Naive thymus-derived CD8-positive, alpha-beta T cell (primary cell): ENCODE results near the gene CDH4. TPM values are rescaled to one million over a fixed set of nuclear protein-coding genes. Genes with fewer than 3 reads are reported as not detected.

Source experiments
- ATAC-seq, 2 donors: fragments of 150-1000 bp; cut with Tn5 transposase in 1 of 2; sonication (Bioruptor Pico), chemical (Tn5 transposase) in 1 of 2; 1 replicate in 1 of 2; 2 replicates in 1 of 2; pipeline ENCODE4 v1.10.0; 2021; ENCODE audit warnings: mild to moderate bottlenecking in 2 of 2, moderate library complexity in 2 of 2
- POLR2A ChIA-PET: fragments of 350-600 bp; sonication (Branson Sonifier 250); formaldehyde crosslinking; loops from one replicate; lab custom pipeline; 2021; ENCODE audit warnings: antibody characterized with exemption; lab: Charles Lee
- DNase-seq, 10 donors: peaks; one replicate each; pipeline versions ENCODE4 v3.0.0 to v3.0.0-alpha.2; 2020 to 2022
- H3K27ac Mint-ChIP-seq, 10 donors: one replicate each; pipeline ENCODE4 v1.8.0; 2020 to 2022; ENCODE audit warnings: mild to moderate bottlenecking in 10 of 10, mixed read lengths in 10 of 10, moderate library complexity in 4 of 10, inconsistent platforms in 1 of 10
- H3K27me3 Mint-ChIP-seq, 5 donors: one replicate each; pipeline ENCODE4 v1.8.0; 2021 to 2022; ENCODE audit warnings: mixed read lengths in 5 of 5
- H3K36me3 Mint-ChIP-seq, 3 donors: one replicate each; pipeline ENCODE4 v1.8.0; 2020 to 2022; ENCODE audit warnings: mixed read lengths in 3 of 3, mild to moderate bottlenecking in 2 of 3, inconsistent platforms in 1 of 3
- H3K4me1 Mint-ChIP-seq, 4 donors: one replicate each; pipeline ENCODE4 v1.8.0; 2021 to 2022; ENCODE audit warnings: mixed read lengths in 4 of 4
- H3K4me3 Mint-ChIP-seq, 10 donors: one replicate each; pipeline ENCODE4 v1.8.0; 2020 to 2022; ENCODE audit warnings: mild to moderate bottlenecking in 10 of 10, mixed read lengths in 10 of 10, moderate library complexity in 6 of 10, inconsistent platforms in 1 of 10
- H3K9me3 Mint-ChIP-seq, 9 donors: one replicate each; pipeline ENCODE4 v1.8.0; 2020 to 2022; ENCODE audit warnings: mixed read lengths in 9 of 9, mild to moderate bottlenecking in 3 of 9, inconsistent platforms in 1 of 9, moderate library complexity in 1 of 9
- polyA plus RNA-seq, 3 donors: library from polyadenylated mRNA; unstranded; fragments of 300-500 nt; fragmentation: Illumina TruSeq; gene quantifications; one replicate each; pipeline ENCODE4 v1.2.3, GENCODE V29; 2021
- total RNA-seq, 8 experiments: library from RNA in 2 of 8; stranded (reverse) in 2 of 8; gene quantifications; one replicate each; pipeline ENCODE4 v1.2.3 and lab custom pipeline; 2021 to 2026

The CDH4 gene
- total and polyA plus RNA-seq, 5 experiments from 2014 or later = 0.07 to 0.44 (median 0.15) TPM; not detected in 1

DNA sequence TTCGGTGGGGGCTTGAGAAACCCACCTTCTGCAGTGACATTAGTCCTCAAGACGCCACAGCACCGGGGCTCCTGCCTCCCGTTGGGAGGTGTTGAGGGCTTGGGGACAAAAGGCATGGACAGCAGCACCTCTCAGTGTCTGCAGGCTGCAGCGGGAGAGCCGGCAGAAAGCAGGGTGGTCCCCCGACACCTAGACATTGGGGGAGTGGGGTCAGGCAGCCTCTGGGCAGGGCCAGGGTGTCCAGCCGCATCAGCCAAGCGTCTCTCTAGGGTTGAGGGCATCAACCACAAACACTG, 549.0 kb downstream of the CDH4 start:
- DNase-seq (peak in 1 of 10 donors; percentile 24), ATAC-seq (no peak)
- H3K27ac Mint-ChIP-seq = no peak overlapping the region
- H3K4me1 Mint-ChIP-seq = peaks cover 0 to 4% (median 1%) of the 10 kb centered on the region in 4 donors
- peaks cover 0 to 30% (median 19%) of the 10 kb centered on the region in 5 donors for H3K27me3 Mint-ChIP-seq
- no peaks in the 10 kb centered on the region for H3K9me3 Mint-ChIP-seq
- no peaks in the 10 kb centered on the region for H3K36me3 Mint-ChIP-seq
- no peak overlapping the region for H3K4me3 Mint-ChIP-seq
- POLR2A ChIA-PET = no interaction called here

DNA sequence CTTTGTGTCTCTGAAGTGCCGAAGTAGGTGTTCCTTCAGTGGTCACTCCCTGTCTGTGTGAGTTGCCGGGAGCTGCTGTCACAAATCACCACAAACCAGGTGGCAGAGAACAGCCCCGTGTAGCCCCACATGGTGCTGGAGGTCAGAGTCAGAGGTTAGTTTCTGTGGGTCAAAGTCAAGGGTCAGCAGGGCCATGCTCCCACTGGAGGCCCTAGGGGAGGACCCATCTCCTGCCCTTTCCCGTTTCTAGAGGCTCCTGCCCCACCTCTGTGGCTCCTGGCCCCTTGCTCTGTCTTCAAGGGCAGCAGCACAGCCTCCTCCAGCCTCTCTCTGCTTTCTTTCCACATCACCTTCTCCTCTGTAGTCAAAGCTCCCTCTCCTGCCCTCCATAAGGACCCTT, 549.4 kb downstream of the CDH4 start:
- ATAC-seq = no peak
- peak in 1 of 10 donors; percentile 46 for DNase-seq
- no peak overlapping the region for H3K27ac Mint-ChIP-seq
- peaks cover 0 to 4% (median 1%) of the 10 kb centered on the region in 4 donors for H3K4me1 Mint-ChIP-seq
- H3K36me3 Mint-ChIP-seq = no peaks in the 10 kb centered on the region
- peaks cover 0 to 26% (median 15%) of the 10 kb centered on the region in 5 donors for H3K27me3 Mint-ChIP-seq
- no peaks in the 10 kb centered on the region for H3K9me3 Mint-ChIP-seq
- POLR2A ChIA-PET = no interaction called here
- no peak overlapping the region for H3K4me3 Mint-ChIP-seq

DNA sequence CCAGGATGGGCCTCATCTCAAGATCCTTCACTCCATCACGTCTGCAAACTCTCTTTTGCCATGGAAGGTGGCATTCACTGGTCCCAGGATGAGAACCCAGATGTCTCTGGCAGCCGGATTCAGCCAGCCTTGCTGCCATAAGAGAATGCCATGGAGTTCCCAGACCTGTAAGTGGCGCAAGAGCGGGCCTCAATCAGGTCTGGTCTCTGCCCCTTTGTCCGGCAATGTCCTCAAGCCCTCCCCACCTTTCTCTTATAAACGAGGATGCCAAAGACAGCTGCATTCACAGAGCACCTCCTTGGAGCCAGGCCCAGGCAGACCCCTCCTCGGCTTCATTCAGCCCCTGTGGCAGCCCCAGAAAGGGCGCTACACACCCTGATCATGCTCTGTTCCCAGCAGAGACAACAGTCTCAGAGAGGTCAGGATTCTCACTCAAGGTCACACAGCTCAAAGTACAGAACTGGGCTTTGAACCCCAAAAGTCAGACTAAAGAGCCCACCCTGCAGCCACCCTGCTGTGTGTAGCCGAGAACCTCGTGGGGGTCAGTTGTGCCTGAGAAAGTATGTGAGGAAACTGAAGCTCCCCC, 549.9 kb downstream of the CDH4 start:
- peaks cover 0 to 23% (median 15%) of the 10 kb centered on the region in 5 donors for H3K27me3 Mint-ChIP-seq
- POLR2A ChIA-PET = no interaction called here
- no peak overlapping the region for H3K4me3 Mint-ChIP-seq
- no peaks in the 10 kb centered on the region for H3K36me3 Mint-ChIP-seq
- peaks cover 0 to 4% (median 1%) of the 10 kb centered on the region in 4 donors for H3K4me1 Mint-ChIP-seq
- H3K9me3 Mint-ChIP-seq = no peaks in the 10 kb centered on the region
- no peak overlapping the region for H3K27ac Mint-ChIP-seq
- no peak for DNase-seq
- ATAC-seq = no peak

DNA sequence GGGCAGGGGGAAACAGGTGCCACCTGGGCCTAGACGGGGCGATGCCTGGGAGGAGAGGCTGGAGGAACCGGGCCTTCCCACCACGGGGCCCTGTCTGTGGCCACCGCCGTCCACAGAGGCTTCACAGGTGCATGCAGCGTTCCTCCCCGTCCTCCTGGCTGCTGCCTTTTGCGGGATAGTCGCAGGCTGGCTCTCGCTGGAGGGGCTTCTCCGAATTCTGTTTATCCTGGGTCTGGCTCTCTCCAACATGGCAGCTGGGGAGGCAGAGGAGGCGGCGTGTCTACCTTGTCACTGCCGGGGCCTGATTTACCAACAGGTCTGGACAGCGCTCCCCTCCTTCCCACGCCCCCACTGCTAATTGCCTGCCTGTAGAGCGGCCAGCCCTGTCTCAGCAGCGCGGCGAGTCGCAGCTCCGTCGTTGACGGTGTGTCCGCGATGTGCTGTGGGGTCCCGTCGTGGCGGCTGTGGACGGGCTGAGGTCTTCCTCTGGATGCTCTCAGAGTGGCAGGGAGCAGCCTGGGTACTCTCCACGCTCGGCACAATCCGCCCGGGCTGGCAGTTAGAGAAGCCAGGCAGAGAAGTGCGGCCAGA, 550.8 kb downstream of the CDH4 start:
- H3K36me3 Mint-ChIP-seq = no peaks in the 10 kb centered on the region
- DNase-seq (peak in 1 of 10 donors; percentile 13), ATAC-seq (no peak)
- no peak overlapping the region for H3K4me3 Mint-ChIP-seq
- no peak overlapping the region for H3K27ac Mint-ChIP-seq
- H3K9me3 Mint-ChIP-seq = no peaks in the 10 kb centered on the region
- H3K27me3 Mint-ChIP-seq = peaks cover 0 to 23% (median 15%) of the 10 kb centered on the region in 5 donors
- peaks cover 0 to 4% (median 1%) of the 10 kb centered on the region in 4 donors for H3K4me1 Mint-ChIP-seq
- POLR2A ChIA-PET = no interaction called here

DNA sequence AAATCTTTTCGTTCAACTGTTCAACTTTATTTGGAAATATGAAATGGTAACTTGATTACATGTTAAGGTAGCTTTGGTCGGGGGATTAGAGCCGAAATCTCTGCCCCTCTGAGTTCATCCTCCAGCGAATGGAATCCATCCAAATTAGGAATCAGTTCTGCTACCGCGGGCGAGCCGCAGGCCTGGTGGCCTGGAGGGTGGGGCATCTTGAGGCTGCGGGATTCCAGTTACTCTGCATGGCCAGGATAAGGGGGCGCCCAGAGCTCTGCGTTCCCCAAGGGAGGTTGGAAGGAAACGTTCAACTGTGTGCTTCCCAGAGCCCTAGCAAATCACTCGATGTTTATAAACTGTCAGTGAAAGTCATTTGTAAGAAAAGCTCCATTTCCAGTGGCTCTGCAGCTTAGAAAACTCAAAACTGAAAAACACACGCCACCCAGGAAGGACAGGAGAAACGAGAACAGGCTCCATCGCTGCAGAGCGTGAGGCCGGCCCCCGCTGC, 551.4 kb downstream of the CDH4 start:
- no peak overlapping the region for H3K27ac Mint-ChIP-seq
- peak overlapping the region in 3 of 10 donors; percentile 23 to 41 (median 38) for H3K4me3 Mint-ChIP-seq
- H3K4me1 Mint-ChIP-seq = peaks cover 0 to 4% (median 1%) of the 10 kb centered on the region in 4 donors
- peaks cover 0 to 23% (median 15%) of the 10 kb centered on the region in 5 donors for H3K27me3 Mint-ChIP-seq
- ATAC-seq (no peak), DNase-seq (no peak)
- no peaks in the 10 kb centered on the region for H3K9me3 Mint-ChIP-seq
- POLR2A ChIA-PET = no interaction called here
- H3K36me3 Mint-ChIP-seq = no peaks in the 10 kb centered on the region

DNA sequence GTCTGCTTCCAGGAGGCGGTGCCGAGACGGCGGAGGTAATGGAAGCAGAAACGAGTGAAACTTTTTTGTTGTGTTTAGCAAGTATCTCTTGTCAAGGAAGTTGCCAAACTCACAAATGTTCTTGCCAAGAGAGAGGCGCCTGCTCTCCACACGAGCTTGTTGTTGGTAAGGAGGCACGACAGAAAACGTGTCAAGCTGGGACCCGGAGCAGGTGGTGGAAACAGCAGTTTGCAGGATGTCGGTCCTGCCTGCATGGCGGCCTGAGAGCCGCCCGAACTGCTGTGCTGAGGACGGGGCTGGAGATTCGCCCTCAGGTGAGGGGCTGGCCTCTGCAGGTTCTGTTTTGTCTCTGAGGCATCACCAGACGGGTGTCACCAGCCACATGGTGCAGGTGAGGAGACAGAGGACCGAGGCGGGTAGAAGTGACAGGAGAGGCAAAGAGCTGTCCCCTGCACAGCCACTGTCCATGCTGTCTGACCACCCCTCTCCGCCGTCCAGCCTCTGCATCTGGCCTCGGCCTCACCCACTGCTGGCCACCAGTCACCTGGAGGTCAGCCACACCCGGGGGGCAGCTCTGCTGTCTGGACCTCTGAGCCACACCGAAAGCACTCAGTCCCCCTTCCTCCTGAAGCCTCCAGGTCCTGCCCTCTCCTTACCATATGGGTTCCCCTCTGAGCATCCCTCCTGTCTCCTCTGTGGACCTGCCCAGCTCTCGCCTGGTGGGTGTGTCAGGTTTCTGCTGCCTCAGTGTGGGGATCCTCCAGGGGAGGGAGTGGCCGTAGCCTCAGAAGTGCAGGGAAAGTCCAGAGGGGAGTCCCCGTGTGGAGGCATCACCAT, 552.1 kb downstream of the CDH4 start:
- H3K27ac Mint-ChIP-seq = peak overlapping the region in 1 of 10 donors; percentile 25

DNA sequence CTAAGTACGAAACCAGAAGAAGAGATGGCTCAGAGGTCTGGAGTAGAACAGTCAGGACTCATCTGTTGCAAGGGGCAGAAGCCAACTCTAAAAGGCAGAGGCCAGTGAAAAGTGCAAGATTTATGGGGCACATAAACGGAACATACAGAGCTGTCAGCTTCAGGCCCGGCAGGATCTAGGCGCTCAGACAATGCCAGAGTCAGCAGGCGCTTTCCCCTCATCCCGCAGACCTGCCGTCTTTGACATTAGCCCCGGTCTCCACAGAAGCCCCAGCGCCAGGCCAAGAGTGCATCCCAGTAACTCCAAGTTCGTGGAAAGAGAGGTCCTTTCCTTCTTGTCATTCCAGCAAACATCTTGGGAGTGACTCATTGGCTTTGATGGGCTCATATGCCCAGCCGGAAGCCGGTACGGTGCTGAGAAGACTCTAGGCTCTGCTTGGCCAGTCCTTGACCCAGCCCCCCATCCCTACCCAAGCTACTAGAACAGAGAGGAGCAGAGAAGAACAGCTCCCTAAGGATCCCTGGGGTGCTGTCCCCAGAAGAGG, 552.8 kb downstream of the CDH4 start:
- Mint-ChIP-seq H3K27ac (no peak overlapping the region), H3K9me3 (no peaks in the 10 kb centered on the region), H3K36me3 (no peaks in the 10 kb centered on the region), H3K4me3 (no peak overlapping the region), H3K27me3 (peaks cover 0 to 23% (median 15%) of the 10 kb centered on the region in 5 donors), H3K4me1 (peaks cover 0 to 4% (median 1%) of the 10 kb centered on the region in 4 donors)
- ATAC-seq (no peak), DNase-seq (no peak)
- POLR2A ChIA-PET = no interaction called here

More for the DNA sequence above, 552.1 kb downstream of the CDH4 start:
- Mint-ChIP-seq H3K4me3 (peak overlapping the region in 3 of 10 donors; percentile 23 to 41 (median 38)), H3K27me3 (peaks cover 0 to 23% (median 15%) of the 10 kb centered on the region in 5 donors), H3K36me3 (no peaks in the 10 kb centered on the region), H3K4me1 (peaks cover 0 to 4% (median 1%) of the 10 kb centered on the region in 4 donors), H3K9me3 (no peaks in the 10 kb centered on the region)
- DNase-seq = no peak
- ATAC-seq = no peak
- POLR2A ChIA-PET = no interaction called here

DNA sequence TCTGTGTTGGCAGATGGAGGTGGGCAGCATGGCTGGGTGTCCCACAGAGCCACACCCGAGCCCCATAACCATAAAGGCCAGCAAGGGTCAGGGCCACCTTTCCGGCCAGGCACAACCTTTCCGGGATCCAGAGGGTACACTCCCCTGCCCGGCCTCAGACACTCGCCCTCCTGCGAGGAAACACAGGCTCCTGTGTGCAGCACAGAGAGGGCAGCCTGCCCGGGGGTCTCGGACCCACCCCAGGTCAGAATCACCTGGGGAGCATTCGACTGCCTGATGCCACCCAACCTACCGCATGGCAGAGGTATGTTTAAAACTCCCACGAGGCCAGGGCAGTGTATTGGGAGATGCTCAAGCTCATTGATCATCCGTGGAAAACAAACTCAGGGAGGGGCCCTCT, 553.3 kb downstream of the CDH4 start:
- DNase-seq (no peak), ATAC-seq (no peak)
- Mint-ChIP-seq H3K27ac (no peak overlapping the region), H3K27me3 (peaks cover 0 to 23% (median 15%) of the 10 kb centered on the region in 5 donors), H3K4me3 (no peak overlapping the region), H3K36me3 (no peaks in the 10 kb centered on the region), H3K9me3 (no peaks in the 10 kb centered on the region), H3K4me1 (peaks cover 0 to 4% (median 1%) of the 10 kb centered on the region in 4 donors)
- POLR2A ChIA-PET = no interaction called here

DNA sequence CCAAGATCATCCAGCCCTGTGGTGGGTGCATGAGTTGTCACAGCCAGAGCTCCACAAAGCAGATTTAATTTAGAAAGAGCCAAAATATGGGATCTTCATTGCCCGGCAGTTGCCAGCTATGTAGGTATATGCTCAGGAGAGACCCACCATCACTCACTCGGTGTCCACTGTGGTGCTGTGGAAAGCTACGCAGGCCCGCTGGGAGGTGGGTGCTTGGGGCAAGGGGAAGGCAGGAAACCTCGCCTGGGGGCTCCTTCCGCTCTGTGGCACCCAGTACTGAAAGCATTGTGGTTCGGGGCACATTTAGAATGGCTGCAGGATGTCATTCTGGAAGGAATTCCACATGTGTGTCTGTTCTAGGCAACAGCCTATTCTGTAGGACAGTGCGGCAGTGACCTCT, 553.7 kb downstream of the CDH4 start:
- Mint-ChIP-seq H3K27me3 (peaks cover 0 to 23% (median 11%) of the 10 kb centered on the region in 5 donors), H3K4me3 (no peak overlapping the region), H3K36me3 (no peaks in the 10 kb centered on the region), H3K4me1 (peaks cover 0 to 4% (median 1%) of the 10 kb centered on the region in 4 donors), H3K27ac (no peak overlapping the region), H3K9me3 (no peaks in the 10 kb centered on the region)
- ATAC-seq = no peak
- POLR2A ChIA-PET = no interaction called here
- no peak for DNase-seq

DNA sequence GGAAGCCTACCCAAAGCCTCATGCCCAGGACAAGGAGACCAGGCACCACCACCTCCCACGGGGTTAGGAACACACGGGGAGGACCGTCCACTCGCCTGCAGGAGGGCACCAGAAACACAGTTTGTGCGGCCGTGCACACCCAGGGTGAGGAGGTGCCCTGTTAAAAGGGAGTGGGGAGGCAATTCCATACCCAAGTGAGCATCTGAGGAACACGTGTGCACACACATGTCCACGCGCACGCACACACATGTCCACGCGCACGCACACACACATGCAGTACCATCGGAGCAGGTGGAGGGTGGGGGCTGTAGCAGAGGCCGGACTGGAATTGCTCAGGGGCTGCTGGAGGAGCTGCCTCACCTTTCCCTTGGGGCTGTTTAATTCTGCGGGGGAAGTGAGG, 554.3 kb downstream of the CDH4 start:
- peaks cover 0 to 22% (median 8%) of the 10 kb centered on the region in 5 donors for H3K27me3 Mint-ChIP-seq
- no peaks in the 10 kb centered on the region for H3K36me3 Mint-ChIP-seq
- no peak for DNase-seq
- POLR2A ChIA-PET = no interaction called here
- H3K9me3 Mint-ChIP-seq = no peaks in the 10 kb centered on the region
- H3K4me3 Mint-ChIP-seq = no peak overlapping the region
- peaks cover 0 to 4% (median 1%) of the 10 kb centered on the region in 4 donors for H3K4me1 Mint-ChIP-seq
- no peak for ATAC-seq
- H3K27ac Mint-ChIP-seq = no peak overlapping the region

DNA sequence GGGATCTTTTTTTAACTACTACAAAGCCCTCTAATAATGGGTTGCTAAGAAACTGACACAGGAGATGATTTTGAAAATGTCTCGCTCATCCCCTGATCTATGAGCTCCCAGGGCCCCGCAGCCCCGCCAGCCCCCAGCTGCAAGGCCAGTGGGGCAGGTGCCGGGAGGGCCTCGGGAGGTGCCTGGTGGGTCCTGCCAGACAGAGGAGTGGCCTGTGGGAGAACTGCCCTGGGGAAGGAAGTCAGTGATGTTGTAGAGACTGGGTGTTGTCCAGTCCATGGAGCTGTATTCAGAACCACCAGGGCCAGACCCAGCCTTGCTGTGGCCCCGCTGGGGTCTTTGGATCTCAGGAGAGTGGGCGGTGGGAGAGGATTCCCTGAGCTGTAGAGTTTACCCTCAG, 554.9 kb downstream of the CDH4 start:
- POLR2A ChIA-PET = no interaction called here
- Mint-ChIP-seq H3K27me3 (peaks cover 0 to 15% (median 8%) of the 10 kb centered on the region in 5 donors), H3K9me3 (no peaks in the 10 kb centered on the region), H3K27ac (no peak overlapping the region), H3K4me1 (peaks cover 0 to 4% (median 1%) of the 10 kb centered on the region in 4 donors), H3K36me3 (no peaks in the 10 kb centered on the region), H3K4me3 (no peak overlapping the region)
- DNase-seq (peak in 1 of 10 donors; percentile 10), ATAC-seq (no peak)

DNA sequence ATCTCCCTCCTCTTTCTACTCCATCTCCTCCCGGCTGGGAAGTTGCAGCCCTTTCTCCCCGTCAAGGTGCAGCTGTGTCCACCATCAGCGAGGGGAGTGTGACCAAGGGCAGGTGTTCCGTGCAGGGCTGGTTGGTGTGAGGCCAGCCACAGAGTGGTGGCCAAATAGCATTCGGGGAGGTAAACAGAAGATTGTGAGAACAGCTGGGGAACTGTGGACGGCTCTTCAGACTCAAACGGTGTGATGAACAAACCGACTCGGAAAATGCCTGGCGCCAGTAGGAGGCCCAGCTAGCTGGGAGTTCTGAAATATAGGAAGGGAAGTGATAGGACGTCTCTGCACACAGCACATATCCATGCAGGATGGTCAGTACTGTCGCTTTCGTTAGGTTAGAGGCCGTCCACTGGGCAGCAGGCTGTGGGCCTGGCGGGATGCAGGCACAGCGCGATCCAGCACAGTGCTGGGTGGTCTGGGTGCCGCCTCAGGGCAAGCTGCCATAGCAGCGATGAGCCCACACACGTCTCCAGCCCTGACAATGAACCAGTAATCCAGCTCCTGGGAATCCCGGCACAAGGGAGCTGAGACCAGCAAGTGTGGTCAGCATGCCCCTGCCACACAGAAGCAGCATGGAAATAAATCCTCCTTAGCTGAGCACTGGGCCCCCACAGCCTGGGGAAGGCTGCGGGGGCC, 555.6 kb downstream of the CDH4 start:
- Mint-ChIP-seq H3K9me3 (no peaks in the 10 kb centered on the region), H3K36me3 (no peaks in the 10 kb centered on the region), H3K4me1 (peaks cover 0 to 4% (median 1%) of the 10 kb centered on the region in 4 donors), H3K4me3 (no peak overlapping the region), H3K27ac (no peak overlapping the region), H3K27me3 (peaks cover 0 to 13% (median 7%) of the 10 kb centered on the region in 5 donors)
- ATAC-seq (no peak), DNase-seq (no peak)
- POLR2A ChIA-PET = no interaction called here
